ENCODE measurements around the gene POC1B. TPM values are rescaled to one million over a fixed set of nuclear protein-coding genes. Genes with fewer than 3 reads are reported as not detected.

The POC1B gene
- total and polyA plus RNA-seq, 8 donors, result 19.5 to 27.8 (median 23.1) TPM

DNA sequence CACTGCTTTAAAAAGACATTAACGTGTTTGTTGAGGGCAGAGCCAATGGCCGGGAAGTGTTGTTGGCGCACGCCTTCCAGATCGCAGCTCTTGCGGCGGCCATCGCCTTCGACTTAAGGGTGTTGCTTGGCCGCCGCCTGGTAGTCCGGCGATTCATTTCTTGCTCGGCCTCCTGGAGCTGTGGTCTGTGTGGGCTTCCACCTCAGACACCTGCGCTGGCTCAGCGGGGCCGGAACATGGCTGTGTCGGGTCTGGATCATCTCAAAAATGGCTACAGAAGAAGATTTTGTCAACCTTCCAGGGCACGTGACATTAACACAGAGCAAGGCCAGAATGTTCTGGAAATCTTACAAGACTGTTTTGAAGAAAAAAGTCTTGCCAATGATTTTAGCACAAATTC lies 26.0 kb downstream of the POC1B start:
- no peak for ATAC-seq
- Histone ChIP-seq H3K4me3 (no peak overlapping the region), H3K27ac (no peak overlapping the region), H3K27me3 (no peaks in the 10 kb centered on the region), H3K36me3 (peaks cover 0 to 11% of the 10 kb centered on the region in 2 donors), H3K9me3 (no peaks in the 10 kb centered on the region), H3K4me1 (no peaks in the 10 kb centered on the region)
- intact Hi-C loops (cut with DNase I), result no loop called here
- TF ChIP-seq, protein P1, sequence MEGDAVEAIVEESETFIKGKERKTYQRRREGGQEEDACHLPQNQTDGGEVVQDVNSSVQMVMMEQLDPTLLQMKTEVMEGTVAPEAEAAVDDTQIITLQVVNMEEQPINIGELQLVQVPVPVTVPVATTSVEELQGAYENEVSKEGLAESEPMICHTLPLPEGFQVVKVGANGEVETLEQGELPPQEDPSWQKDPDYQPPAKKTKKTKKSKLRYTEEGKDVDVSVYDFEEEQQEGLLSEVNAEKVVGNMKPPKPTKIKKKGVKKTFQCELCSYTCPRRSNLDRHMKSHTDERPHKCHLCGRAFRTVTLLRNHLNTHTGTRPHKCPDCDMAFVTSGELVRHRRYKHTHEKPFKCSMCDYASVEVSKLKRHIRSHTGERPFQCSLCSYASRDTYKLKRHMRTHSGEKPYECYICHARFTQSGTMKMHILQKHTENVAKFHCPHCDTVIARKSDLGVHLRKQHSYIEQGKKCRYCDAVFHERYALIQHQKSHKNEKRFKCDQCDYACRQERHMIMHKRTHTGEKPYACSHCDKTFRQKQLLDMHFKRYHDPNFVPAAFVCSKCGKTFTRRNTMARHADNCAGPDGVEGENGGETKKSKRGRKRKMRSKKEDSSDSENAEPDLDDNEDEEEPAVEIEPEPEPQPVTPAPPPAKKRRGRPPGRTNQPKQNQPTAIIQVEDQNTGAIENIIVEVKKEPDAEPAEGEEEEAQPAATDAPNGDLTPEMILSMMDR (IDR thresholded peaks at IDR 0.05), result no peak
- DNase-seq, result no peak

DNA sequence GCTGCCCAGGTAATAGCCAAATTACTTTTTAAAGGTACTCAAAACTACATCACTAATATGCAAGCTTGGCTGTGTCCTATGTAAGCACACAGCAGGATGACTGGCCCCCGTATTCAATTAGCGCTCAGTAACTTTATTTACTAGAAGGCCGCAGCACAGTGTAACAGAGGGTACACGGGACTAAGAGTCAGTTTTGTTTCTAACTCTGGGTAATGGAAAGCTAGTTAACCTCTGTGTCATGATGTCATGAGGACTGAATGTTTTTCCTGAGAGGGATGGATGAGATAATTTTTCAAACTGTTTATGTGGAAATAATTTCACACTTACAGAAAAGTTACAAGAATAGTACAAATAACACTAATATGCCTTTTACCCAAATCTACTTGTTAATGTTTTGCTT lies 28.4 kb downstream of the POC1B start:
- H3K27ac ChIP-seq, result no peak overlapping the region
- DNase-seq, result no peak

DNA sequence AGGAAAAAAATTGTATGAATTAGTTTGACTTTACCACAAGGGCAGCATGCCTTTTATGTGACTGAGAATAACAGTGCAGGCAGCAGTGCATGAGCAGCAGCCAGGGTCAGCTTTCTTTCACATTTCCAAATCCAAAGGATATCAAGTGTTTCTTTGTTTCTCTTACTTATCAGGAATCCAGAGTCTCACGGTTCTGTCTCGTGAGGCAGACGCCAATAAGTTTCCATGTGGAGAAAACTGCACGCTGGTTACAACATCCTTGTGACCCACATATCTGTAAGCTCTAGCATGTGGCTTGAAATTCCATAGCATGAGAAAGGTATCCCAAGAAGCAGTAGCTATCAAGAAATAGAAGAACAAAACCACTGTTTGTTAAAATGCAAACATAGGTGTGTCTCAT lies 28.8 kb downstream of the POC1B start:
- intact Hi-C loops (cut with DNase I), result no loop called here
- Histone ChIP-seq H3K27ac (no peak overlapping the region), H3K27me3 (no peaks in the 10 kb centered on the region), H3K4me1 (no peaks in the 10 kb centered on the region), H3K9me3 (no peaks in the 10 kb centered on the region), H3K36me3 (peaks cover 0 to 19% of the 10 kb centered on the region in 2 donors), H3K4me3 (no peak overlapping the region)
- TF ChIP-seq, protein P1 (IDR thresholded peaks at IDR 0.05), result no peak
- DNase-seq (no peak), ATAC-seq (no peak)

More for the DNA sequence above, 28.4 kb downstream of the POC1B start:
- Histone ChIP-seq H3K36me3 (peaks cover 0 to 19% of the 10 kb centered on the region in 2 donors), H3K27me3 (no peaks in the 10 kb centered on the region), H3K4me1 (no peaks in the 10 kb centered on the region), H3K4me3 (no peak overlapping the region), H3K9me3 (no peaks in the 10 kb centered on the region)
- intact Hi-C loops (cut with DNase I), result no loop called here
- TF ChIP-seq, protein P1 (IDR thresholded peaks at IDR 0.05), result no peak
- ATAC-seq, result no peak

DNA sequence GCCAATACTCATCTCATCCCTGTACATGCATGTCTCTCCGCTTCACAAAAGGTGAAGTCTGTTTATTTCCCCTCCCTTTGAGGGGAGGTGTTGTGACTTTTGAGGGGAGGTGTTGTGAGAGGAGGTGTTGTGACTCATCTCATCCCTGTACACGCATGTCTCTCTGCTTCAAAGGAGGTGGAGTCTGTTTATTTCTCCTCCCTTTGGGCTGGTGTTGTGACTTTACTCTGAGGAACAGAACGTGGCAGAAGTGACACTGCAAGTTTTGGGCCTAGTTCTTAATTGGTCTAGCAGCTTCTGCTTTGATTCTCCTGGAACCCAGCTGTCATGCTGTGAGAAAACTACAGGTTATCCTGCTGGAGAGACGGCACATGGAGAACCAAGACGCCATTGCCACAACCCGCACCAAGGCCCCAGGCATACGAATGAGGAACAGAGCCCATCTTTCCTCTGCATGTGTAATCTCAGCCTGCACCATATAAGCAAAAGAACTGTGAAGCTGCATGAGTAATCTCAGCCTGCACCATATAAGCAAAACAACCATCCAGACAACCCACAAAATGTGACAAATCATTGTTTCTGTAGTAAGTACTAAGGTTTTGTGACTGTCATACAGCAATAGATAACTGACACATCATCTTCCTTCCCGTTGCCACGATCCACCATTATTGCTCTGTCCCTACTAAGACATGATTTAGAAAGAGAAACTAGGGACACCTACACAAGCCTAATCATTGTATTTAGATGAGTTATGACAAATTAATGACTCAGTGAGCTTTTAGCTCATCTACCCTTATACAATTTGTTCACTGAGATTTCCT lies 31.2 kb downstream of the POC1B start:
- no peak overlapping the region for H3K27ac ChIP-seq
- DNase-seq, result no peak
- TF ChIP-seq, protein P1 (IDR thresholded peaks at IDR 0.05), result no peak
- H3K27me3 ChIP-seq, result no peaks in the 10 kb centered on the region
- H3K4me3 ChIP-seq, result no peak overlapping the region
- ATAC-seq, result no peak
- H3K4me1 ChIP-seq, result no peaks in the 10 kb centered on the region
- H3K9me3 ChIP-seq, result no peaks in the 10 kb centered on the region
- peaks cover 0 to 36% of the 10 kb centered on the region in 2 donors for H3K36me3 ChIP-seq
- intact Hi-C loops (cut with DNase I), result no loop called here

DNA sequence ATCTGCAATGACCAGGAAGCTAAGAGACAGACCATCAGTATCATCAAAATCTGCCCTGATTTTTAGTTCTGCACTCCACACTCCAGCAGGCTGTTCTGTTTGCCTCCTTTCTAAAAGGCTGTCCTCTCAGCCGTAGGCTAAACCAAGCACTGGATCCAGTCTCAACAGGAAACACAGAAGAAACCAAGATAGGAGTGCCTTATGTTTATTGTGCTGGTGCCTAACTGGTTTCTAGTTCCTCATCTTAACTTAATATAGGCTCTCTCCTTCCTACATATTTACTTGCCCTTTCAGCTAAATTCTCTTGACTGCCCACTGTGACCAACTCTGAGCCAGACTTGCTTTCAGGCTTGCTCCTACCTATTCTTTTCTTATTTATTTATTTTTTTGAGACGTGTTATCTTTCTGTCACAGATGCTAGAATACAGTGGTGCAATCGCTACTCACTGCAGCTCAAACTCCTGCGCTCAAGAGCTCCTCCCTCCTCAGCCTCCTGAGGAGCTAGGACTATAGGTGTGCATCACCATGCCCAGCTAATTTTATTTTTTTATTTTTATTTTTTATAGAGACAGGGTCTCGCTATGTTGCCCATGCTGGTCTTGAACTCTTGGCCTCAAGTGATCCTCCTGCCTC lies 32.1 kb downstream of the POC1B start:
- intact Hi-C loops (cut with DNase I), result no loop called here
- TF ChIP-seq, protein P1 (IDR thresholded peaks at IDR 0.05), result no peak
- Histone ChIP-seq H3K9me3 (no peaks in the 10 kb centered on the region), H3K4me1 (no peaks in the 10 kb centered on the region), H3K27ac (no peak overlapping the region), H3K27me3 (no peaks in the 10 kb centered on the region), H3K36me3 (peaks cover 0 to 40% of the 10 kb centered on the region in 2 donors), H3K4me3 (no peak overlapping the region)
- DNase-seq (no peak), ATAC-seq (no peak)

All from left lung (tissue), 10 donors.